Lower leg skin (tissue), 4 donors: Measurements from ENCODE around the gene SZT2. TPM values are rescaled to one million over a fixed set of nuclear protein-coding genes. Genes with fewer than 3 reads are reported as not detected.

ENCODE experiments used
- DNase-seq, 2 donors: peaks; one replicate each; pipeline ENCODE4 v3.0.0-alpha.2; 2019; ENCODE audit warnings: low spot score in 2 of 2
- H3K4me3 ChIP-seq: fragments of 200-600 bp; sonication (generic); 2 replicates; pipeline ENCODE4 v1.5.1; 2017; ENCODE audit warnings: mild to moderate bottlenecking, low read depth; ENCODE audit not compliant: poor library complexity, severe bottlenecking
- POLR2A ChIP-seq, 2 donors: fragments of 450-650 bp; IDR thresholded peaks; one replicate each; pipeline ENCODE4 v1.6.1; 2016 to 2017; ENCODE audit warnings: antibody characterized with exemption in 2 of 2, mild to moderate bottlenecking in 1 of 2, moderate library complexity in 1 of 2
- WGBS, 2 donors: methylation state at CpG; one replicate each; pipeline ENCODE4 v1.1.5; 2018; 5-methylcytosine and 5-hydroxymethylcytosine counted together
- intact Hi-C: fragments of 100-400 bp; cut with DNase I; formaldehyde crosslinking; loops from one replicate; pipeline ENCODE4 v1.15.0; 2023; ENCODE audit warnings: low total_unique reads
- total RNA-seq, 4 donors: library from RNA; depleted of rRNA; stranded (reverse); fragments of >200 nt; gene quantifications; one replicate each; pipeline ENCODE4 v1.1.0, GENCODE V29; 2016
- TF ChIP-seq, protein P1 (sequence below), 3 donors: fragments of 450-650 bp; IDR thresholded peaks; one replicate each; pipeline ENCODE4 v1.5.1; 2016; ENCODE audit warnings: antibody characterized with exemption in 3 of 3, mild to moderate bottlenecking in 3 of 3, moderate library complexity in 2 of 3

Gene SZT2
- total RNA-seq, 4 donors from 2014 or later, result 33.2 to 75.3 (median 42.0) TPM

DNA sequence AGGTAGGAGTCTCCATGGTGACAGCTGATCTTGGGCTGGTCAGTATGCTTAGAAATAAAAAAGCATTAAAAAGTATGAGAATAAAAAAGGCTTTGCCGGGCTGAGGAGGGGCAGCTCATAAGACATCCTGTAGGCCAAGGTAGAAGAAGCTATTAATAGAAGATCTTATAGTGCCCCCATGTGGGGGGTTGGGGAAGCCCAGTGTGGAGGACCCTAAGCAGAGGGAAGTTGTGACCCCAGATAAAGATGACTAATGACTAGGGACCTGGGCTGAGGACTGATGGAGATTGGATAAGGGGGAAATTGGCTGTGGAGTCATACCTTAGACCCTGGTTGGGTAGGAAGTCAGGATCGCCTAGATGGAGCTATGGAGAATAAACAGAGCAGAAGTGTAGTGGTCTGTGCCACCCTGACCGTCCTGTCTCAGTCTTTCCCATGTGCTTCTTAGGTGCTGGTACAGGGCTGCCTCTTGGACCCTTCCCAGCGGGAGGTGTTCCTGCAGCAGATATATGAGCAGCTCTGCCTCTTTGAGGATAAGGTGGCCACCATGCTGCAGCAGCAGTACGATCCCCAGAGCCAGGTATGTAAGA lies 25.0 kb downstream of the SZT2 start:
- DNase-seq, result peak in 1 of 2 donors; percentile 41
- WGBS, 2 donors, result 81 to 85% methylated on average over 5 of the region's 5 CpGs
- intact Hi-C loops, result loop anchor here (5.0 kb wide), 1 partner anchor 187 kb away; no protein-coding TSS in a partner anchor

DNA sequence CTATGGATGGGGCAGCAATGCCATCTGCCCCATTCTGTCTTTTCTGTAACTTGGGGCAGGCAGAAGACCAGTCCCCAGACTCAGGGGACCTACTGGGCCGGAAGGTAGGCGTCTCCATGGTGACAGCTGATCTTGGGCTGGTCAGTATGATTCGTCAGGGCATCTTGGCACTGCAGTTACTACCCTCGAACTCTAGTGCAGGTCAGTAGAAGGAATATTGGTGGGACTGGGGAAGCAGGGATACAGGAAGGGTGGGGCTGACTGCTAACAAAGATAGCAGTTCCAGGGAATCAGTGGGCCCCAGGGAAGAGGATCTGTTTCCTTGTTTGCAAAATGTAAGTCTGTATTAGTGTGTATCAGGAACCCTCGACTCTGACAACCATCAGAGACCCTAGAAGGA lies 26.2 kb downstream of the SZT2 start:
- intact Hi-C loops, result loop anchor here (5.0 kb wide), 1 partner anchor 189 kb away; no protein-coding TSS in a partner anchor
- WGBS, 2 donors, result 67 to 75% methylated on average over 5 of the region's 5 CpGs
- H3K4me3 ChIP-seq, result no peak overlapping the region
- no peak for DNase-seq
- TF ChIP-seq, protein P1, sequence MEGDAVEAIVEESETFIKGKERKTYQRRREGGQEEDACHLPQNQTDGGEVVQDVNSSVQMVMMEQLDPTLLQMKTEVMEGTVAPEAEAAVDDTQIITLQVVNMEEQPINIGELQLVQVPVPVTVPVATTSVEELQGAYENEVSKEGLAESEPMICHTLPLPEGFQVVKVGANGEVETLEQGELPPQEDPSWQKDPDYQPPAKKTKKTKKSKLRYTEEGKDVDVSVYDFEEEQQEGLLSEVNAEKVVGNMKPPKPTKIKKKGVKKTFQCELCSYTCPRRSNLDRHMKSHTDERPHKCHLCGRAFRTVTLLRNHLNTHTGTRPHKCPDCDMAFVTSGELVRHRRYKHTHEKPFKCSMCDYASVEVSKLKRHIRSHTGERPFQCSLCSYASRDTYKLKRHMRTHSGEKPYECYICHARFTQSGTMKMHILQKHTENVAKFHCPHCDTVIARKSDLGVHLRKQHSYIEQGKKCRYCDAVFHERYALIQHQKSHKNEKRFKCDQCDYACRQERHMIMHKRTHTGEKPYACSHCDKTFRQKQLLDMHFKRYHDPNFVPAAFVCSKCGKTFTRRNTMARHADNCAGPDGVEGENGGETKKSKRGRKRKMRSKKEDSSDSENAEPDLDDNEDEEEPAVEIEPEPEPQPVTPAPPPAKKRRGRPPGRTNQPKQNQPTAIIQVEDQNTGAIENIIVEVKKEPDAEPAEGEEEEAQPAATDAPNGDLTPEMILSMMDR (IDR thresholded peaks at IDR 0.05), result no peak
- TF ChIP-seq POLR2A (IDR thresholded peaks at IDR 0.05), result no peak

More for the DNA sequence above, 25.0 kb downstream of the SZT2 start:
- no peak for TF ChIP-seq POLR2A (IDR thresholded peaks at IDR 0.05)
- TF ChIP-seq, protein P1 (IDR thresholded peaks at IDR 0.05), result no peak
- H3K4me3 ChIP-seq, result no peak overlapping the region

DNA sequence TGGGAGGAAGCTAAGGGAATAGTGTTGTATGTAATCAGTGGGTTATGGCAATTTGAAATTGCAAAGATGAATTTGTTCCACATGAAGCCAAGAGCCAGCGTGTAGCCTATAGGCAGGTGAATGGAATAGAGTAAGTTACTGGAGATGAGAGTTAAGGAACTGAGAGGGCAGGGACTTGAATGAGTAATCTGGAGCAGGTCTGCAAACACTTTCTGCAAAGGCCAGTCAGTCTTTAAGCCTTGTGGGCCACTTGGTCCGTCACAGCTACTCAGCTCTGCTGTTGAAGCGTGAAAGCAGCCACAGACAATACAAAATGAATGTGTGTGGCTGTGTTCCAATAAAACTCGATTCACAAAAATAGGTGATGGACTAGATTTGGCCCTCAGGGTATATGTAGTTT lies 29.2 kb downstream of the SZT2 start:
- TF ChIP-seq, protein P1 (IDR thresholded peaks at IDR 0.05), result no peak
- TF ChIP-seq POLR2A (IDR thresholded peaks at IDR 0.05), result no peak
- 85 to 87% methylated on average over 4 of the region's 4 CpGs for WGBS, 2 donors
- DNase-seq, result peak in 1 of 2 donors; percentile 3
- no peak overlapping the region for H3K4me3 ChIP-seq
- intact Hi-C loops, result loop anchor here (5.0 kb wide), 1 partner anchor 192 kb away; no protein-coding TSS in a partner anchor

DNA sequence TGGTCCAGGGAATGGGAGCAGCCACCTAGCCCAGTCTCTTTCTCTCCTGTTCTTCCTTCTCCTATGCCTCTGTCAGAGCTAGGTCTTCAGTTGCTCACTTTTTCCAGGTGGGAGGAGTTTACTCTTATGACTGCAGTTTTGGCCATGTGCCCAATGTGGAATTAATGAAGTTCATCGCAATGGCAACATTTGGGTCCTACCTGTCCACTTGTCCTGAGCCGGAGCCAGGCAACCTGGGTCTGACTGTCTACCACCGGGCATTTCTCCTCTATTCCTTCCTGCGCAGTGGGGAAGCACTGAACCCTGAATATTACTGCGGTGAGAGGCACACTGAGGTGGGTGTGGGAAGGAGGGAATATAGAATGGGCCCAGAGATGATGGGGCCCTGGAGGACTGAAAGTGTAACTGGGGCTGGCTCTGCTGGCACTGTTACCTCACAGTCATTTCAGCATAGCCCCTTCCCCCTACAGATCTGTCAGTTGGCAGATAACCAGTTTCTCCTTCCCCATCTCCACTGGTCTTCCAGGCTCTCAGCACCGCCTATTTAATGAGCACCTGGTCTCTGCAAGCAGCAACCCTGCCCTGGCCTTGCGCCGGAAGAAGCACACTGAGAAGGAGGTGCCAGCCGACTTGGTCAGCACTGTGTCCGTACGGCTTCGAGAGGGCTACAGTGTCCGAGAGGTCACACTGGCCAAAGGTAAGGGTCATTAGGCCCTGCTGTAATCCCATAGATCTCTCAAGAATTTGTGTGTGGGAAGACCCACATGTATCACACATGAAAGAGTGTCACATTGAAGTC lies 30.1 kb downstream of the SZT2 start:
- WGBS, 2 donors, result 94 to 95% methylated on average over 13 of the region's 13 CpGs
- DNase-seq, result peak in 1 of 2 donors; percentile 58
- intact Hi-C loops, result loop anchor here (5.0 kb wide), 1 partner anchor 193 kb away; no protein-coding TSS in a partner anchor

DNA sequence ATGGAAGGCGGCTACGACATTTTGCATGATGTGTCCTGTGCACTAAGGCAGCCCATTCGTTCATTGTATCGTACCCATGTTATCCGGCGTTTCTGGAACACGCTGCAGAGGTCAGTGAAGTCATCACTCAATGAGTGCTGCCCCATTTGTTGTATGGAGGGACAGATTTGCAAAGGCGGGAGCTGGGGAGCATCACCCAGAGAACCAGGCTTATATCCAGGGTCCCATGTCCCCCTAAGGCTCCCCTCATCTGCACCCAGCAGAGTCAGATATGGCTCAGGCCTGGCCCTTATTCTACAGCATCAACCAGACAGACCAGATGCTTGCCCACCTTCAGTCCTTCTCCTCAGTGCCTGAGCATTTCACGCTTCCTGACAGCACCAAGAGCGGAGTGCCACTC lies 31.2 kb downstream of the SZT2 start:
- DNase-seq, result peak in 1 of 2 donors; percentile 62
- intact Hi-C loops, result no loop called here
- TF ChIP-seq, protein P1 (IDR thresholded peaks at IDR 0.05), result no peak
- TF ChIP-seq POLR2A (IDR thresholded peaks at IDR 0.05), result no peak
- 97% methylated on average over 10 of the region's 10 CpGs for WGBS, 2 donors
- no peak overlapping the region for H3K4me3 ChIP-seq

More for the DNA sequence above, 30.1 kb downstream of the SZT2 start:
- no peak overlapping the region for H3K4me3 ChIP-seq
- no peak for TF ChIP-seq POLR2A (IDR thresholded peaks at IDR 0.05)
- TF ChIP-seq, protein P1 (IDR thresholded peaks at IDR 0.05), result no peak
